ENCODE results near the gene FCHSD1. TPM values are rescaled to one million over a fixed set of nuclear protein-coding genes. Genes with fewer than 3 reads are reported as not detected.

Gene FCHSD1
- total RNA-seq, 2 experiments from 2014 or later, result 46.9 to 47.8 TPM

GRCh38 chr5:141657404-141657803 is 6.2 kb upstream of the FCHSD1 start:
- peaks cover 22% of the 10 kb centered on the region for H3K4me1 Mint-ChIP-seq (ENCODE audit: low read depth)
- ATAC-seq (no peak), DNase-seq (no peak)
- no peaks in the 10 kb centered on the region for H3K9me3 Mint-ChIP-seq (ENCODE audit: insufficient read depth)
- CTCF ChIA-PET, result interaction anchor here (1.1 to 1.6 kb wide), 5 partner anchors 12 to 312 kb away, joined by 3 to 7 read pairs (median 4); partner anchors contain the start of gene RNF14
- peaks cover 2% of the 10 kb centered on the region for H3K36me3 Mint-ChIP-seq (ENCODE audit: low read depth)
- POLR2A ChIA-PET, result no interaction called here
- no peak overlapping the region for H3K27ac Mint-ChIP-seq
- no peak overlapping the region for H3K4me3 Mint-ChIP-seq
- peaks cover 5% of the 10 kb centered on the region for H3K27me3 Mint-ChIP-seq (ENCODE audit: low read depth)

- Mint-ChIP-seq H3K4me3 (no peak overlapping the region), H3K27me3 (ENCODE audit: low read depth) (peaks cover 5% of the 10 kb centered on the region), H3K27ac (no peak overlapping the region), H3K4me1 (ENCODE audit: low read depth) (peaks cover 28% of the 10 kb centered on the region), H3K36me3 (ENCODE audit: low read depth) (peaks cover 2% of the 10 kb centered on the region), H3K9me3 (ENCODE audit: insufficient read depth) (no peaks in the 10 kb centered on the region)
- POLR2A ChIA-PET, result interaction anchor here (0.6 kb wide), 1 partner anchor 267 kb away, joined by 3 read pairs; the partner anchor contains the start of gene DELE1
- no peak for DNase-seq
- CTCF ChIA-PET, result interaction anchor here (0.5 to 1.5 kb wide), 3 partner anchors 36 to 986 kb away, joined by 3 to 4 read pairs (median 3); no protein-coding TSS in a partner anchor
- ATAC-seq, result no peak
These were observed 5.2 kb upstream of the FCHSD1 start for GRCh38 chr5:141656396-141656795.

- H3K9me3 Mint-ChIP-seq (ENCODE audit: insufficient read depth), result no peaks in the 10 kb centered on the region
- POLR2A ChIA-PET, result no interaction called here
These were observed 3.8 kb upstream of the FCHSD1 start for GRCh38 chr5:141655020-141655419.

GRCh38 chr5:141654298-141654697 is 3.1 kb upstream of the FCHSD1 start:
- Mint-ChIP-seq H3K27ac (no peak overlapping the region), H3K4me3 (no peak overlapping the region), H3K9me3 (ENCODE audit: insufficient read depth) (no peaks in the 10 kb centered on the region), H3K27me3 (ENCODE audit: low read depth) (peaks cover 3% of the 10 kb centered on the region), H3K4me1 (ENCODE audit: low read depth) (peaks cover 46% of the 10 kb centered on the region), H3K36me3 (ENCODE audit: low read depth) (peaks cover 2% of the 10 kb centered on the region)
- DNase-seq (no peak), ATAC-seq (no peak)
- ChIA-PET CTCF (interaction anchor here (1.0 to 2.7 kb wide), 4 partner anchors 10 to 296 kb away, joined by 3 to 10 read pairs (median 4); no protein-coding TSS in a partner anchor), POLR2A (no interaction called here)

More at GRCh38 chr5:141655020-141655419, 3.8 kb upstream of the FCHSD1 start:
- DNase-seq (no peak), ATAC-seq (no peak)
- CTCF ChIA-PET, result interaction anchor here (1.0 to 1.1 kb wide), 2 partner anchors 37 to 296 kb away, joined by 3 to 4 read pairs; no protein-coding TSS in a partner anchor
- H3K27me3 Mint-ChIP-seq (ENCODE audit: low read depth), result peaks cover 5% of the 10 kb centered on the region
- no peak overlapping the region for H3K27ac Mint-ChIP-seq
- no peak overlapping the region for H3K4me3 Mint-ChIP-seq
- H3K36me3 Mint-ChIP-seq (ENCODE audit: low read depth), result peaks cover 2% of the 10 kb centered on the region
- H3K4me1 Mint-ChIP-seq (ENCODE audit: low read depth), result peaks cover 40% of the 10 kb centered on the region

- Mint-ChIP-seq H3K9me3 (ENCODE audit: insufficient read depth) (no peaks in the 10 kb centered on the region), H3K27me3 (ENCODE audit: low read depth) (no peaks in the 10 kb centered on the region), H3K4me3 (peak overlapping the region; percentile 95), H3K36me3 (ENCODE audit: low read depth) (peaks cover 7% of the 10 kb centered on the region), H3K27ac (peak overlapping the region; percentile 95), H3K4me1 (ENCODE audit: low read depth) (peaks cover 50% of the 10 kb centered on the region)
- ATAC-seq (no peak), DNase-seq (no peak)
- CTCF ChIA-PET, result interaction anchor here (0.7 to 2.4 kb wide), 9 partner anchors 13 to 309 kb away, joined by 3 to 21 read pairs (median 9); partner anchors contain the start of genes DIAPH1, HDAC3 and RELL2
- POLR2A ChIA-PET, result interaction anchor here (0.8 to 3.9 kb wide), 6 partner anchors 14 to 317 kb away, joined by 3 to 39 read pairs (median 4); partner anchors contain the start of genes DELE1, HDAC3, RELL2 and RNF14
These were observed 499 bp upstream of the FCHSD1 start for GRCh38 chr5:141651728-141652105.

GRCh38 chr5:141649972-141650371 is 1.2 kb downstream of the FCHSD1 start:
- H3K4me1 Mint-ChIP-seq (ENCODE audit: low read depth), result peaks cover 38% of the 10 kb centered on the region
- no peaks in the 10 kb centered on the region for H3K27me3 Mint-ChIP-seq (ENCODE audit: low read depth)
- POLR2A ChIA-PET, result interaction anchor here (3.9 kb wide), 1 partner anchor 13 kb away, joined by 39 read pairs; the partner anchor contains the start of genes HDAC3 and RELL2

GRCh38 chr5:141649056-141649688 is 2.0 kb downstream of the FCHSD1 start:
- Mint-ChIP-seq H3K4me3 (no peak overlapping the region), H3K36me3 (ENCODE audit: low read depth) (peaks cover 18% of the 10 kb centered on the region), H3K9me3 (ENCODE audit: insufficient read depth) (no peaks in the 10 kb centered on the region), H3K27ac (peak overlapping the region; percentile 39), H3K27me3 (ENCODE audit: low read depth) (no peaks in the 10 kb centered on the region), H3K4me1 (ENCODE audit: low read depth) (peaks cover 38% of the 10 kb centered on the region)
- ChIA-PET POLR2A (interaction anchor here (3.9 kb wide), 1 partner anchor 12 kb away, joined by 39 read pairs; the partner anchor contains the start of genes HDAC3 and RELL2), CTCF (interaction anchor here (0.9 to 2.1 kb wide), 3 partner anchors 13 to 43 kb away, joined by 3 to 6 read pairs (median 4); partner anchors contain the start of genes HDAC3 and RELL2)
- DNase-seq, result no peak
- ATAC-seq, result no peak

More at GRCh38 chr5:141649972-141650371, 1.2 kb downstream of the FCHSD1 start:
- Mint-ChIP-seq H3K36me3 (ENCODE audit: low read depth) (peaks cover 15% of the 10 kb centered on the region), H3K9me3 (ENCODE audit: insufficient read depth) (no peaks in the 10 kb centered on the region), H3K27ac (peak overlapping the region; percentile 95), H3K4me3 (peak overlapping the region; percentile 46)
- no peak for ATAC-seq
- CTCF ChIA-PET, result no interaction called here
- DNase-seq, result no peak

- ChIA-PET POLR2A (interaction anchor here (0.6 kb wide), 1 partner anchor 321 kb away, joined by 4 read pairs; the partner anchor contains the start of gene RNF14), CTCF (interaction anchor here (0.8 to 2.7 kb wide), 4 partner anchors 11 to 84 kb away, joined by 3 to 13 read pairs (median 5); partner anchors contain the start of genes HDAC3 and RELL2)
- Mint-ChIP-seq H3K9me3 (ENCODE audit: insufficient read depth) (no peaks in the 10 kb centered on the region), H3K36me3 (ENCODE audit: low read depth) (peaks cover 21% of the 10 kb centered on the region), H3K27ac (no peak overlapping the region), H3K4me3 (no peak overlapping the region), H3K27me3 (ENCODE audit: low read depth) (no peaks in the 10 kb centered on the region), H3K4me1 (ENCODE audit: low read depth) (peaks cover 33% of the 10 kb centered on the region)
- DNase-seq (no peak), ATAC-seq (no peak)
These were observed 3.4 kb downstream of the FCHSD1 start for GRCh38 chr5:141647851-141648250.

- Mint-ChIP-seq H3K36me3 (ENCODE audit: low read depth) (peaks cover 25% of the 10 kb centered on the region), H3K27ac (no peak overlapping the region), H3K9me3 (ENCODE audit: insufficient read depth) (no peaks in the 10 kb centered on the region), H3K4me3 (no peak overlapping the region), H3K4me1 (ENCODE audit: low read depth) (peaks cover 31% of the 10 kb centered on the region), H3K27me3 (ENCODE audit: low read depth) (no peaks in the 10 kb centered on the region)
- no peak for DNase-seq
- ChIA-PET POLR2A (interaction anchor here (0.6 to 1.5 kb wide), 2 partner anchors 10 to 23 kb away, joined by 3 read pairs; no protein-coding TSS in a partner anchor), CTCF (interaction anchor here (0.8 to 2.7 kb wide), 4 partner anchors 10 to 314 kb away, joined by 4 to 13 read pairs (median 6); partner anchors contain the start of genes HDAC3 and RELL2)
- ATAC-seq, result no peak
These were observed 4.0 kb downstream of the FCHSD1 start for GRCh38 chr5:141647242-141647641.

- H3K27me3 Mint-ChIP-seq (ENCODE audit: low read depth), result no peaks in the 10 kb centered on the region
- peaks cover 33% of the 10 kb centered on the region for H3K36me3 Mint-ChIP-seq (ENCODE audit: low read depth)
- no peak overlapping the region for H3K27ac Mint-ChIP-seq
- ATAC-seq (no peak), DNase-seq (no peak)
- peaks cover 36% of the 10 kb centered on the region for H3K4me1 Mint-ChIP-seq (ENCODE audit: low read depth)
- ChIA-PET CTCF (interaction anchor here (1.0 to 2.7 kb wide), 3 partner anchors 9 to 54 kb away, joined by 3 to 13 read pairs (median 6); partner anchors contain the start of genes HDAC3 and RELL2), POLR2A (interaction anchor here (1.5 kb wide), 1 partner anchor 8 kb away, joined by 3 read pairs; no protein-coding TSS in a partner anchor)
- no peak overlapping the region for H3K4me3 Mint-ChIP-seq
- no peaks in the 10 kb centered on the region for H3K9me3 Mint-ChIP-seq (ENCODE audit: insufficient read depth)
These were observed 5.2 kb downstream of the FCHSD1 start for GRCh38 chr5:141646026-141646425.

- Mint-ChIP-seq H3K27me3 (ENCODE audit: low read depth) (no peaks in the 10 kb centered on the region), H3K9me3 (ENCODE audit: insufficient read depth) (no peaks in the 10 kb centered on the region), H3K27ac (peak overlapping the region; percentile 43), H3K36me3 (ENCODE audit: low read depth) (peaks cover 49% of the 10 kb centered on the region), H3K4me1 (ENCODE audit: low read depth) (peaks cover 35% of the 10 kb centered on the region), H3K4me3 (no peak overlapping the region)
- ATAC-seq (no peak), DNase-seq (no peak)
- POLR2A ChIA-PET, result interaction anchor here (0.9 to 2.9 kb wide), 2 partner anchors 9 to 45 kb away, joined by 3 to 15 read pairs; partner anchors contain the start of gene FCHSD1
- CTCF ChIA-PET, result interaction anchor here (0.7 to 3.9 kb wide), 6 partner anchors 22 to 319 kb away, joined by 3 to 18 read pairs (median 4); partner anchors contain the start of gene DIAPH1
These were observed 9.5 kb downstream of the FCHSD1 start for GRCh38 chr5:141641634-141642267.
